Central memory CD8-positive, alpha-beta T cell (primary cell): ENCODE measurements around the gene AVPR2.

Experiments
- ATAC-seq: fragments of 150-1000 bp; cut with Tn5 transposase; replicated peaks from 2 replicates; pipeline ENCODE4 v1.10.0; 2022; ENCODE audit warnings: mild to moderate bottlenecking, moderate FRiP score, moderate number of reproducible peaks; ENCODE audit not compliant: poor library complexity, severe bottlenecking; ENCODE audit errors: extremely low read depth
- DNase-seq, 2 donors: peaks; one replicate each; pipeline ENCODE4 v3.0.0; 2021; ENCODE audit warnings: low spot score in 2 of 2
- H3K27ac Mint-ChIP-seq: one replicate; pipeline ENCODE4 v1.8.0; 2022; ENCODE audit warnings: low read depth, mild to moderate bottlenecking, moderate library complexity, mixed read lengths
- H3K27me3 Mint-ChIP-seq: one replicate; pipeline ENCODE4 v1.8.0; 2022; ENCODE audit warnings: mixed read lengths
- H3K36me3 Mint-ChIP-seq: one replicate; pipeline ENCODE4 v1.8.0; 2022; ENCODE audit warnings: mild to moderate bottlenecking, moderate library complexity, mixed read lengths; ENCODE audit not compliant: insufficient read depth
- H3K4me1 Mint-ChIP-seq: one replicate; pipeline ENCODE4 v1.8.0; 2022; ENCODE audit warnings: mixed read lengths
- H3K4me3 Mint-ChIP-seq: one replicate; pipeline ENCODE4 v1.8.0; 2022; ENCODE audit warnings: mild to moderate bottlenecking, moderate library complexity, mixed read lengths
- H3K9me3 Mint-ChIP-seq: one replicate; pipeline ENCODE4 v1.8.0; 2022; ENCODE audit warnings: mixed read lengths

Gene AVPR2

GRCh38 chrX:153903991-153904957 is at the start of gene AVPR2:
AVPR2 (plus strand) TSS chrX:153904673; CDS start chrX:153905146, 473 bp downstream.
- ATAC-seq (no peak), DNase-seq (no peak)
- Mint-ChIP-seq H3K36me3 (peaks cover 16% of the 10 kb centered on the region), H3K27me3 (no peaks in the 10 kb centered on the region), H3K4me1 (peaks cover 45% of the 10 kb centered on the region), H3K27ac (peak within 1 kb of the TSS; percentile 85), H3K9me3 (no peaks in the 10 kb centered on the region), H3K4me3 (peak within 1 kb of the TSS; percentile 63)

GRCh38 chrX:153854702-153855101 is 49.8 kb upstream of the AVPR2 start:
- Mint-ChIP-seq H3K4me3 (no peak overlapping the region), H3K27ac (no peak overlapping the region), H3K36me3 (no peaks in the 10 kb centered on the region), H3K4me1 (peaks cover 10% of the 10 kb centered on the region), H3K9me3 (no peaks in the 10 kb centered on the region), H3K27me3 (no peaks in the 10 kb centered on the region)
- no peak for ATAC-seq
- DNase-seq = no peak

DNA sequence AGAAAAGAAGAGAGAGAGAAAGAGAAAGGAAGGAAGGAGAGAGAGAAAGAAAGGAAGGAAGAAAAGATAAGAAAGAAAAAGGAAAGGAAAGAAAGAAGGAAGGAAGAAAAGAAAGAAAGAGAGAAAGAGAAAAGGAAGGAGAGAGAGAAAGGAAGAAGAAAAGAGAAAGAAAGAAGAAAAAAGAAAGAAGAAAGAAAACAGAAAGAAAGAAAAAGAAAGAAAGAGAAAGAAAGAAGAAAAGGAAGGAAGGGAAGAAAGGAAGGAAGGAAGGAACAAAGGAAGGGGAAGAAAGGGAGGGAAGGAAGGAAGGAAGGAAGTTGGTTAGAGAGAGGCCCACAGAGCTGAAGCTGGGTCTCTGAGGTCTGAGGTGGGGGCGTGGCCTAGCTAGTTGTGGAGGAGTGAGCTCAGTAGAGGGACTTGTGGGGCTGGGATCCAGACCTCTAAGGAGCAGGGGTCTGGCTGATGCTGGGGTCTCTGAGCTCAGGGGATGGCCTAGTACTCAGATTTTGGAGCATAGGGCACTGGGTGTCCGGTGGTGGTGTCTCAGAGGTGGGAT is 47.0 kb upstream of the AVPR2 start:
- no peaks in the 10 kb centered on the region for H3K36me3 Mint-ChIP-seq
- H3K4me3 Mint-ChIP-seq = no peak overlapping the region
- H3K4me1 Mint-ChIP-seq = peaks cover 10% of the 10 kb centered on the region
- DNase-seq = no peak
- no peak for ATAC-seq
- no peaks in the 10 kb centered on the region for H3K9me3 Mint-ChIP-seq
- H3K27ac Mint-ChIP-seq = peak overlapping the region; percentile 88
- H3K27me3 Mint-ChIP-seq = no peaks in the 10 kb centered on the region

- Mint-ChIP-seq H3K9me3 (no peaks in the 10 kb centered on the region), H3K27ac (no peak overlapping the region), H3K4me1 (peaks cover 10% of the 10 kb centered on the region), H3K4me3 (no peak overlapping the region), H3K27me3 (no peaks in the 10 kb centered on the region), H3K36me3 (no peaks in the 10 kb centered on the region)
- ATAC-seq (no peak), DNase-seq (no peak)
These were observed 43.3 kb upstream of the AVPR2 start for GRCh38 chrX:153861151-153861550.

DNA sequence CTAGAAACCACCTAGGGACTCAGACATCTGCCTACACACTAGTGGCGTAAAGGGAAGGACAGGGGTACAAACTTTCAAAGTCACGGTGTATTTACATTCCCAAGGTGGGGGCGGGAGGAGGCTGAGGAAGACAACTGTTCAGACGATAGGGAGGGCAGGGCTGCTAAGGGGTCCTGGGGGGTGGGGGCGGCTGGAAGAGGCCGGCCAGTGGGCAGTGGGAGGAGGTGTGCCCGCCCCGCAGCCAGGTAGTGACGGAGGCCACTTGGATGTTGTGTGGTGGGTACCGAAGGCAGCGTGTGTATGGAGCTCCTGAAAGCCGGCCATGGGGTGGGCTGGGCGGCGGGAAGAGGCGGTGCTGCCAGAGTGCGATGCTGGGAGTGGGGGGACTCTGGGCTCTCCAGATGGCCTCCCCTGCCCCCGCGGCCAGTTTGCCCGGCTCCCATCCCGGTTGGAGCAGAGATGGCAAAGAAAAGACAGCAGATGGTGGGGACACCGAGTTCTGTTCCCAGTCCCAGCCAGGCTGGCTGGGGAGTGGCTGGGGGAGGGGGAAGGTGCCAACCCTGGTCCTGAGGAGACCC is 42.7 kb upstream of the AVPR2 start:
- Mint-ChIP-seq H3K9me3 (no peaks in the 10 kb centered on the region), H3K4me3 (no peak overlapping the region), H3K36me3 (no peaks in the 10 kb centered on the region), H3K4me1 (peaks cover 10% of the 10 kb centered on the region), H3K27me3 (no peaks in the 10 kb centered on the region), H3K27ac (no peak overlapping the region)
- DNase-seq (no peak), ATAC-seq (no peak)

- Mint-ChIP-seq H3K4me1 (peaks cover 2% of the 10 kb centered on the region), H3K4me3 (no peak overlapping the region), H3K9me3 (no peaks in the 10 kb centered on the region), H3K36me3 (no peaks in the 10 kb centered on the region), H3K27ac (no peak overlapping the region), H3K27me3 (no peaks in the 10 kb centered on the region)
- DNase-seq = no peak
- ATAC-seq = no peak
These were observed 41.9 kb upstream of the AVPR2 start for GRCh38 chrX:153862369-153863250.

- Mint-ChIP-seq H3K4me3 (no peak overlapping the region), H3K27me3 (no peaks in the 10 kb centered on the region), H3K9me3 (no peaks in the 10 kb centered on the region), H3K4me1 (no peaks in the 10 kb centered on the region), H3K36me3 (no peaks in the 10 kb centered on the region), H3K27ac (no peak overlapping the region)
- ATAC-seq (no peak), DNase-seq (no peak)
These were observed 41.1 kb upstream of the AVPR2 start for GRCh38 chrX:153863251-153863991.

DNA sequence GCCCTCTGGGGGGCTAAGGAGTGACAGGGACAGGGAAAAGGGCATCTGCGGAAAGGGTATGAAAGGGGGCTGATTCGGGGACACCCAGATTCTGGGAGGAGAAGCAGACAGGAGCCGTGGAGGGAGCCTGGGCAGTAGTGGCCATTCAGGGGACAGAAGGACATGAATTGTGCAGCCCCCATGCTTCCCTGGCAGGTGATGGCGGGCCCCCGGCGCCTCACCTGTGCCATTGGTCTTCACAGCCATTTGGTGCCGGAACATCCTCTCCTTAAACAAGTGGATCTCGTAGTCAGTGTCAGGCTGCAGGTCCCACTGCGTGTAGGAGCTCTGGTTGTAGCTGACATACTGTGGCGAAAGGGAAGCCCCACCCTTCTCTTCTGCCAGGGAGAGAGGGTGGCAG is 40.4 kb upstream of the AVPR2 start:
- H3K36me3 Mint-ChIP-seq = no peaks in the 10 kb centered on the region
- no peaks in the 10 kb centered on the region for H3K27me3 Mint-ChIP-seq
- H3K4me3 Mint-ChIP-seq = no peak overlapping the region
- no peaks in the 10 kb centered on the region for H3K9me3 Mint-ChIP-seq
- H3K27ac Mint-ChIP-seq = no peak overlapping the region
- no peaks in the 10 kb centered on the region for H3K4me1 Mint-ChIP-seq
- no peak for DNase-seq
- ATAC-seq = no peak

- ATAC-seq = no peak
- Mint-ChIP-seq H3K36me3 (no peaks in the 10 kb centered on the region), H3K27ac (no peak overlapping the region), H3K4me3 (no peak overlapping the region), H3K27me3 (no peaks in the 10 kb centered on the region), H3K9me3 (no peaks in the 10 kb centered on the region), H3K4me1 (no peaks in the 10 kb centered on the region)
- no peak for DNase-seq
These were observed 39.7 kb upstream of the AVPR2 start for GRCh38 chrX:153864561-153865320.

- no peak overlapping the region for H3K4me3 Mint-ChIP-seq
- DNase-seq = no peak
- H3K27ac Mint-ChIP-seq = no peak overlapping the region
- H3K36me3 Mint-ChIP-seq = no peaks in the 10 kb centered on the region
- no peaks in the 10 kb centered on the region for H3K27me3 Mint-ChIP-seq
- H3K9me3 Mint-ChIP-seq = no peaks in the 10 kb centered on the region
- ATAC-seq = no peak
- H3K4me1 Mint-ChIP-seq = no peaks in the 10 kb centered on the region
These were observed 39.2 kb upstream of the AVPR2 start for GRCh38 chrX:153865321-153865580.

GRCh38 chrX:153865685-153866084 is 38.8 kb upstream of the AVPR2 start:
- Mint-ChIP-seq H3K27me3 (no peaks in the 10 kb centered on the region), H3K9me3 (no peaks in the 10 kb centered on the region), H3K4me3 (no peak overlapping the region), H3K36me3 (no peaks in the 10 kb centered on the region), H3K4me1 (no peaks in the 10 kb centered on the region), H3K27ac (no peak overlapping the region)
- no peak for ATAC-seq
- DNase-seq = no peak
